Right atrium auricular region (tissue), 2 donors: ENCODE results near the gene NINJ2. TPM values are rescaled to one million over a fixed set of nuclear protein-coding genes. Genes with fewer than 3 reads are reported as not detected.

Source experiments
- DNase-seq: peaks from one replicate; pipeline ENCODE4 v3.0.0-alpha.2; 2019; ENCODE audit warnings: low spot score
- H3K27ac ChIP-seq, 2 donors: fragments of 200-600 bp; sonication (generic); 1 replicate in 1 of 2; 2 replicates in 1 of 2; pipeline ENCODE4 v1.5.1; 2016 to 2019
- H3K27me3 ChIP-seq, 2 donors: fragments of 200-600 bp; sonication (generic); one replicate each; pipeline versions ENCODE4 v1.5.1 to v1.6.0; 2017 to 2019
- H3K36me3 ChIP-seq: fragments of 200-600 bp; sonication (generic); one replicate; pipeline ENCODE4 v1.5.1; 2016
- H3K4me1 ChIP-seq, 2 donors: fragments of 200-600 bp; sonication (generic); one replicate each; pipeline versions ENCODE4 v1.5.1 to v1.6.0; 2017 to 2019
- H3K4me3 ChIP-seq, 2 donors: fragments of 200-600 bp; sonication (generic); 1 replicate in 1 of 2; 2 replicates in 1 of 2; pipeline ENCODE4 v1.5.1; 2017 to 2019; ENCODE audit warnings: mild to moderate bottlenecking in 1 of 2, moderate library complexity in 1 of 2
- H3K9me3 ChIP-seq, 2 donors: fragments of 200-600 bp; sonication (generic); one replicate each; pipeline ENCODE4 v1.5.1; 2019
- CTCF ChIP-seq, 2 donors: fragments of 200-600 bp; sonication (generic); IDR thresholded peaks; one replicate each; pipeline ENCODE4 v1.5.1; 2019; ENCODE audit warnings: antibody characterized with exemption in 2 of 2
- total RNA-seq, 2 donors: library from RNA; depleted of rRNA; stranded (reverse); fragments of >200 nt; gene quantifications; one replicate each; pipeline ENCODE4 v1.1.0, GENCODE V29; 2016

The NINJ2 gene
- total RNA-seq, 2 donors from 2014 or later, result 5.4 to 8.8 TPM

DNA sequence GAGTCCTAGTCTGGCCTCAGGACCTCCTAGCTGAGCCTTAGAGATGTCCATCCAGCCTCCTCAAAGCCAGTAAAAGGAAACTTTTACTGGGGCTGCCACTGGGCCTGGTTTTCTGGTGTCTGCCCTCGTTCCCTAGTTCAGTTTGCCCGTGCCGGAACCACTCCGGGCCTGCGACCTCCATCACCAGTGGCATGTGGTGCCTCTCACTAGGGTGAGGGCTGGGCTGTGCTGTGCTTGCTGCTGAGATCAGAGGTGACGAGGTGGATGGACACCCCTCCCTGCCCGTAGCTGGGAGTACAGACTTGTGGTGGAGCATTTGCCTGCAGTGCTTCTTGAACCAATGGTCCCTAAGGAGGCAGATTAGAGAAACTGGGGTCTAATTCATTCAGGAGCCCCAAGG lies 127.8 kb downstream of the NINJ2 start:
- no peak for TF ChIP-seq CTCF (IDR thresholded peaks at IDR 0.05)
- Histone ChIP-seq H3K27me3 (no peaks in the 10 kb centered on the region), H3K4me3 (no peak overlapping the region), H3K9me3 (peaks cover 0 to 9% of the 10 kb centered on the region in 2 donors), H3K27ac (no peak overlapping the region), H3K4me1 (peaks cover 0 to 25% of the 10 kb centered on the region in 2 donors), H3K36me3 (no peaks in the 10 kb centered on the region)
- no peak for DNase-seq

DNA sequence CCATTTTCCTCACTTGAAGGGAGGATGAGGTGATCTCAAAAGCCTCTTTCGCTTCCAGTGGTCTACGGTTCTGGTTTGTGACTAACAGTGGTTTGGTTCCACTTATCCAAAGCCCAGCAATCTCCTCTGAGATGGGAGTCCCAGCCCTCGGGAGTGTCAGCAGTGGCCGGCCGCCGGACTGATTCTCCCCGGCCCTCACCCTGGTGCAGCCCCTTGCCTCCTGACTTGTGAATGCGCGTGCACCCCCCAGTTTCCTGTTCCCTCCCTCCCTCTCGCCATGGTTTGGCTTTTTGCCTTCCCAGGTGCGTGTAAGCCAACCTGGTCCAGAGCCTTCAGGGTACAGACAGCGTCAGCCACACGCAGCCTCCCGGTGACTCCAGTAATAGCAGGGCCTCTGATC lies 129.0 kb downstream of the NINJ2 start:
- TF ChIP-seq CTCF (IDR thresholded peaks at IDR 0.05), result no peak
- peaks cover 0 to 9% of the 10 kb centered on the region in 2 donors for H3K9me3 ChIP-seq
- peaks cover 0 to 21% of the 10 kb centered on the region in 2 donors for H3K4me1 ChIP-seq

GRCh38 chr12:533718-534117 lies 129.5 kb downstream of the NINJ2 start:
- Histone ChIP-seq H3K27ac (no peak overlapping the region), H3K4me3 (no peak overlapping the region), H3K4me1 (peaks cover 0 to 19% of the 10 kb centered on the region in 2 donors), H3K27me3 (no peaks in the 10 kb centered on the region), H3K36me3 (no peaks in the 10 kb centered on the region), H3K9me3 (peaks cover 0 to 9% of the 10 kb centered on the region in 2 donors)
- no peak for TF ChIP-seq CTCF (IDR thresholded peaks at IDR 0.05)
- no peak for DNase-seq

More for the DNA sequence above, 129.0 kb downstream of the NINJ2 start:
- H3K4me3 ChIP-seq, result no peak overlapping the region
- no peaks in the 10 kb centered on the region for H3K27me3 ChIP-seq
- no peak overlapping the region for H3K27ac ChIP-seq
- DNase-seq, result no peak
- H3K36me3 ChIP-seq, result no peaks in the 10 kb centered on the region

DNA sequence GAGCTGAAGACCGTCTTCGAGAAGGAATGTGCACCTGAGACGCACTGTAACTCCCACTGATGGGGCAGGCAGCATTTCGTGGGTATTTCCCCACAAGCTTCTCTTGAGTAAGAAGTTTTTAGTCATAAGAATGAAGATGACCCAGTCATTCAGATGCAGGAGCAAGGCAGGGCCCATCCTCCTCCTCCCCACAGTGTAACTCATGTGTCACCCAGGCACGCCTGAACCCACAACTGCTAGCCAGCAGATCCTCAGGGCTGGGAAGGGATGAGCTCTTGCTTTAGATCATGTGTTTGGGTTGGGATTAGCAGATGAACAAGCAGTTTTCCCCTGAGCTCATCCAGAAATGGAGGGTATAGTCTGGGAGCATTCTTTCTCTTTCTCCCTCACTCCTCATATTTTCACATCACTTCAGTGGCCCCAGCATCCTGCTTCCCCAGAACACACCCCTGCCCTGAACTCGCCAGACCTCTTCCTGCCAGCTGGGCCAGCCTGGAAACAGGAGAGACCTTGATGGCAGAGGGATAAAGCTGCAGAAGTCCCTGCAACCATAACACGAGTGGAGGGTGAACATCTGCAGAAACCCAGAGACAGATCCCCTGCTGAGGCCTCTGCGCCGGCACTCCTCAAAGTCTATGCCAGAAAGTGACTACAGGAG lies 130.2 kb downstream of the NINJ2 start:
- Histone ChIP-seq H3K9me3 (peaks cover 0 to 9% of the 10 kb centered on the region in 2 donors), H3K36me3 (no peaks in the 10 kb centered on the region), H3K4me1 (peaks cover 0 to 16% of the 10 kb centered on the region in 2 donors), H3K4me3 (no peak overlapping the region), H3K27me3 (no peaks in the 10 kb centered on the region), H3K27ac (no peak overlapping the region)
- DNase-seq, result no peak
- TF ChIP-seq CTCF (IDR thresholded peaks at IDR 0.05), result no peak

- TF ChIP-seq CTCF (IDR thresholded peaks at IDR 0.05), result no peak
- H3K4me3 ChIP-seq, result no peak overlapping the region
- H3K4me1 ChIP-seq, result peaks cover 0 to 15% of the 10 kb centered on the region in 2 donors
- H3K36me3 ChIP-seq, result no peaks in the 10 kb centered on the region
- no peak overlapping the region for H3K27ac ChIP-seq
- no peak for DNase-seq
- no peaks in the 10 kb centered on the region for H3K27me3 ChIP-seq
- H3K9me3 ChIP-seq, result peaks cover 0 to 9% of the 10 kb centered on the region in 2 donors
Measured at GRCh38 chr12:531951-532585, 131.2 kb downstream of the NINJ2 start.
